CD4-positive, alpha-beta T cell treated with Interleukin-4 for 4 hours (primary cell): Measurements from ENCODE around the gene TRIO.

Experiments
- DNase-seq: peaks from one replicate; pipeline ENCODE4 v3.0.0-alpha.2; 2020

Gene TRIO

GRCh38 chr5:14305045-14305444 is 161.9 kb downstream of the TRIO start:
- no peak for DNase-seq

GRCh38 chr5:14306329-14306815 is 163.2 kb downstream of the TRIO start:
- no peak for DNase-seq

GRCh38 chr5:14308384-14309154 is 165.4 kb downstream of the TRIO start:
- no peak for DNase-seq

- no peak for DNase-seq
Observed at GRCh38 chr5:14309199-14309598, 166.1 kb downstream of the TRIO start.

DNA sequence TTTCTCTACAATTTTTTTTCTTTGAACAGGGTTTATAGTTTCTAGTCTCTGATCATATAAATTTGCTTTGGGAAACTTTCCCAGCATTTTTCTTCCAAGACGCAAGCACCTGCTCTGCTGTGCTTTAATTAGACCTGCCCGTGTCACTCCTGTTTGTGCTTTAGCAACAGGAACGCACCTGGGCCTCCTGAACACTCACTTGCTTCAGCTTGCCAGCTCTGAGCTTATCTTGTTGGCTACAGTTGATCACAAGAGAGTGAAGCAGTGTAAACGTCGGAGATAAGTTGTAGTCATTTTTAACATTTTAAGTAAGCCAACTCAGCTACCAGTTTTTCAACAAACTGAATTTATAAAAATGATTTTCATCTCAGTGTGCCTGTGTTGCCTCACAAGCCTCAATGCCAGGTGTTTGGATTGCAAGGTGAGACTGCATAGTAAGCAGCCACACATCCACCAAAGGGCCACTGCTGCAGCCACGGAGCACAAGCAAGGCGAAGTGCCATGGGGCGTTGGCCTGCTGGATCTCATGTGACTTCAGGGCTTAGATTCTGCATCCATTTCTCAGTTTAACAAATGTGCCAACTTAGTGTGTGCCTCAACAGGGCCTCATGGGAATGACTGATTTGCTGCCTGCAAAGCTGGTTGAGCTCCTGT is 166.9 kb downstream of the TRIO start:
- DNase-seq = no peak

GRCh38 chr5:14310901-14311300 is 167.8 kb downstream of the TRIO start:
- no peak for DNase-seq

DNA sequence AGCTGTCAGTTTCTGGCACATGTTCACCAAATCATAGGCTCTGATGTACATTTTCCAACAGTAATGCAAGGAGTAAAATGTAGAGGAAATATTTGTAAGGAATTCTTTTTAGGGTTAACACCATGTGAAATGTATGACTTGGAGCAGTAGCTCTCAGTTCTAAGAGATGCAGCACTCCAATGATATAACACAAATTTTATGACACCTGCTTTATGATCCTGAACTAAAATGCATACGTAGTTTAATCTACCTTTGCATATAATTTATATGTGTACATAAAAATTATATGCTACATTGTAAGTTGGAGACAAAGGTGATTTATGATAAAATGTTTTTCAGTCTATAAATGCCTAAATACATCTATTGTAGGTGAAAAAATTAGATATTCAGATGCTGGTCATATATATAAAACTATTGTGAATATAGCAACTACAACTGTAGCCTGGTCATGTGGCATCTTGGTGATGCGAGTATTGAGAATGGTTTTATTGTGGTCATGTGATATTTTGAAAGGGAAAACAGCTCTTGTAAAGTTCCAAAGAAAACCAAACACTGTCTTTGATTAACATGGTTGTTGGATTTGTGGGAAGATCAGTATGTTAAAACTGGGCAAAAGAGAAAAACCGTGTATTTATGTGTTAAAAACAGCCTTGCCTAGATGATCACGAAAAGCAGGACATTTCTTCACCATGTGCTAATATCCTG is 171.0 kb downstream of the TRIO start:
- DNase-seq = no peak

DNA sequence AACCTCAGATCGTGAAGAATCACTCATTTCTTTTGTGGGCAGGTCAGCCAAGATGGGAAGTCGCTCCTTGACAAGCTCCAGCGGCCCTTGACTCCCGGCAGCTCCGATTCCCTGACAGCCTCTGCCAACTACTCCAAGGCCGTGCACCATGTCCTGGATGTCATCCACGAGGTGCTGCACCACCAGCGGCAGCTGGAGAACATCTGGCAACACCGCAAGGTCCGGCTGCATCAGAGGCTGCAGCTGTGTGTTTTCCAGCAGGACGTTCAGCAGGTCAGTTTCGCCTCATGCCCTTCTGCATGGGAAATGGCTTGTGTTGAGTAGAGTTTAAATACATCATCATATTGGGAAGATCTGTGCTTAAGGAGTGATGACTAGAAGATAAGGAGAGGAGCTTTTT is 173.3 kb downstream of the TRIO start:
- no peak for DNase-seq

GRCh38 chr5:14319102-14319501 is 176.0 kb downstream of the TRIO start:
- DNase-seq = no peak

DNA sequence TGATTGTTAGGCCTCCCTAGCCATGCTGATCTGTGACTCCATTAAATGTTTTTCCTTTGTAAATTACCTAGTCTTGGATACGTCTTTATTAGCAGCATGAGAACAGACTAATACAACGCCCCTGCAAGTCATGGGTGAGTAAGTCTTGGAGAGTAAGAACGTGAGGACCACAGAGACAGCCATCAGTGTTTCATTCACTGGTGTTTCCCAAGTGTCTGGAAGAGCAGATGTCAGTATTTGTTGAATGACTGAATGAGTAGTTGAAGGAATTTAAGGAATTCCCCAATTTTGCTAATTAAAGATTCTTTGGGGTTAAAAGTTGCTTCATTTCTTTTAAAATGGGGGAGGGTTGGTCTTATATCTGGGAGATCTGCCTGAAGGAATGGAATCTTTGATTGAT is 178.8 kb downstream of the TRIO start:
- DNase-seq = no peak

GRCh38 chr5:14322437-14323187 is 179.5 kb downstream of the TRIO start:
- DNase-seq = no peak

- DNase-seq = no peak
Observed at GRCh38 chr5:14323466-14323865, 180.3 kb downstream of the TRIO start.

DNA sequence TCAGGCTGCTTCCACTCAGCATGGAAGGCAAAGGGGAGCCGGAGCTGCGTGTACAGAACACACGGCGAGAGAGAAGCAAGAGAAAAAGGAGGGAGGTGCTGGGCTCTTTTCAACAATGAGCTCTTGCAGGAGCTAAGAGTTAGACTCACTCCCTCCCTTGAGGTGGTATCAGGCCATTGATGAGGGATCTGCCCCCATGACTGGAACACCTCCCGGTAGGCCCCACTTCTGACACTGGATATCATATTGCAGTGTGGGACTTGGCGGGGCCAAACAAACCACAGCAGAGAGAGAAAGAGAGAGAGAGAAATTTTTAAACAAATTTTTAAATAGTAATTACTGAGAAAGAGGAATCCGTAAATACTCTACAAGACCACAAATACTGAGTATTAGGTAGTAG is 182.2 kb downstream of the TRIO start:
- no peak for DNase-seq

DNA sequence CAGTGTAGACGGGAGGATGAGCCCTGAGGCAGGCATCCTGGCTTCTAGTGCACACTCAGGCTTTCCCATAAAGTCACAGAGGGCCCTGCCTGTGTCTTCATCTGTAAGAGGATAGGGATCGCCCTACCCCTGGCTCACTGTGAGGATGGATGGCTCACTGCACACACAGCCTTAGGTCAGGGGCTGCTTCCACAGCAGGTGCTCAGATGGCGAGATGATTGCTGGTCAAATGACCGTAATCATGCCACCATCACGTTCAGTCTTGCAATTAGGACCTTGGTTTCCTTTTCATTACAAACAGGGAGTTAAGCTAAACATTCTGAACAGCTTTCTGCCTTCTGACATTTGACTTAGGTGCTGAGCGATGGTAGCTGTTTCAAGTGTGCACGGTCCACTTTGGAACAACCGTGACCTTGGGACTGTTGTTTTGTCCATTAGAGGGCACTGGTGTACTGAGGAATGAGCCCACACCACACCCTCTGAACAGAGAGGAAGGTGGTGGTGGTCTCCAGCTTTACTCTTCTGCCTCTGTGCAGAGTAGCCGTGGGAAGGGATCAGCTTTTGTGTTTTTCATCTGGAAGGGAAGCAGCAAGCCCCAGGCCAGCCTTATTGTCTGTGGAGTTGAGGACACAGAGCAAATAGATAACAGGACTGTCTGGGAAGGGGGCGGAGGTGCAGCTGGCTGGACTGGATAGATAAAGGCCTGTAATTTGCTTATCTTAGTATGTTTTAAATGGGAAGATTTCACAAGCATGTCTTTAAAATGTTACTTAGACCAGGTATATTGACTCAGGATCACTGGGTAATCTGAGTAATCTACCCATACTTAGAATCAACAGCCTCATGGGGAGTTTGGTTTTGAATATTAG is 183.1 kb downstream of the TRIO start:
- no peak for DNase-seq

DNA sequence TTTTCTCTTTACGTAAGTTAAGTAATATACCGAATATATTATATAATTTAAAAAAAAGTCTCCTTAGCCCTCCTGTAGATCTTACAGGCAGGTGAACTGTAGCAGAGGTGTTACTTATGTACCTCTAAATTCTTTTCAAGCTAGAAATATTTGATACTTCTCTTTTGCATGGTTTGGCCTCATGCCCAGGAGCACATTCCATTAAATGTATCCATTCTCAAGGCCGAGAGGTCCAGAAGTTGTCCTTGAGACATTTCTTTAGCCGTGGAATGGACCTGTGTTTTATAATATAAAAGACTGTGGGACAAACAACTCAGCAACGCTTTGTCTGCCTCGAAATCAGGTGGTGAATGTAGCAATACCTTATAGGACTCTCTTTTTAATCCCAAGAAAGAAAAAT is 184.5 kb downstream of the TRIO start:
- no peak for DNase-seq

- DNase-seq = no peak
Observed at GRCh38 chr5:14328144-14328543, 185.0 kb downstream of the TRIO start.

- DNase-seq = no peak
Observed at GRCh38 chr5:14330291-14330690, 187.1 kb downstream of the TRIO start.

GRCh38 chr5:14330729-14331385 is 187.7 kb downstream of the TRIO start:
- DNase-seq = no peak

DNA sequence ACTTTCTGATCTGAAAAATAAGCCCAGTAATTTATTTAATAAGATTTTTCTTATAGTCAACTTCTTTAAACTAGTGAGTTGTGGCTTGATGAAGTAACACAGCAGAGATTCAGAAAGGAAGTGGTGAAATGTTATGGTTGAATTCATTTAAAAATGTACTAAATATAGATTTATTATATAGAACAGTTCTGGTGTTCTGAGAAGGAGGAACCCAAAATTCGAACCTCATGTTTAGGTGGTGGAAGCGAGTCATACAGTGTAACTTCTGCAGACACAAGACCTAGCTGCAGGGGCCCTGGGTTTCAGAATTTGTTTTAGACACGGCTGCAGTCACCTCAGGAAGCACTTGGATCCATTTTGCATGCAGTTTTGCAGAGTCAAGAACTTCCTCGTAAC is 188.2 kb downstream of the TRIO start:
- peak; percentile 3 for DNase-seq

DNA sequence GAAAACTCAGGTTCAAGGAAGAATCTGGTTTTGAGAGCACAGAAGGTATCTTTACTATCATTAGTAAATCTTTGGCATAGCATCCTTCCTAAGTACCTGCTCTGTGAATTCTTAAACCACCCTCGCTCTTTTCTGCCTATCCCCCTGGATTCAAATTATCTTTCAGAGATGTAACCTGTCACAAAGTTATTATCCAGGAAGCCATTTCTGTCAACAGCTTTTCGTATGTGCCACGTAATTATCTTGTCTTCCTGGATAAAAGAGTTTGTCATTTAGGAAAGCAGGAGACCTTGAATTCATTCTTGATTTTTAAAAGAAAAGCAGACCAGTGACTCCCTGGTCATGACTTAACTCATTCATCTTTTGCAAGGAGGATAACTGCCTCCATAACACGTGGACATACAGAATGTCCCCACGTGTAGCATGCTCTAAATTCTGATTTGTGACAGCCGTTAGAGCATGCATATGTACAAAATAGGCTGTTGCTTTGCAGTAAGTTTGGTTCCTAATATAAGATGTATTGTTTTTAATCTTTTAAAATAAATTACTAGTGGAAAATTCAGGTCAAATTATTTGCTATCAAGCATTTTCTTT is 189.0 kb downstream of the TRIO start:
- DNase-seq = no peak

- no peak for DNase-seq
Observed at GRCh38 chr5:14332746-14333145, 189.6 kb downstream of the TRIO start.
